GM18517 (cell line): ENCODE results near the gene PDXK.
A peak's percentile ranks its signal among the peaks of the same experiment; 100 is the strongest.

Experiments used
- ATAC-seq: cut with Tn5 transposase; IDR thresholded peaks from one replicate; pipeline ENCODE4 v1.9.1; 2021; ENCODE audit warnings: mild to moderate bottlenecking, moderate library complexity; ENCODE audit not compliant: unreplicated experiment

Gene PDXK

GRCh38 chr21:43762303-43763128, 43.6 kb downstream of the PDXK start:
- ATAC-seq = no peak

- no peak for ATAC-seq
Observed at GRCh38 chr21:43763901-43764523, 45.1 kb downstream of the PDXK start.

DNA sequence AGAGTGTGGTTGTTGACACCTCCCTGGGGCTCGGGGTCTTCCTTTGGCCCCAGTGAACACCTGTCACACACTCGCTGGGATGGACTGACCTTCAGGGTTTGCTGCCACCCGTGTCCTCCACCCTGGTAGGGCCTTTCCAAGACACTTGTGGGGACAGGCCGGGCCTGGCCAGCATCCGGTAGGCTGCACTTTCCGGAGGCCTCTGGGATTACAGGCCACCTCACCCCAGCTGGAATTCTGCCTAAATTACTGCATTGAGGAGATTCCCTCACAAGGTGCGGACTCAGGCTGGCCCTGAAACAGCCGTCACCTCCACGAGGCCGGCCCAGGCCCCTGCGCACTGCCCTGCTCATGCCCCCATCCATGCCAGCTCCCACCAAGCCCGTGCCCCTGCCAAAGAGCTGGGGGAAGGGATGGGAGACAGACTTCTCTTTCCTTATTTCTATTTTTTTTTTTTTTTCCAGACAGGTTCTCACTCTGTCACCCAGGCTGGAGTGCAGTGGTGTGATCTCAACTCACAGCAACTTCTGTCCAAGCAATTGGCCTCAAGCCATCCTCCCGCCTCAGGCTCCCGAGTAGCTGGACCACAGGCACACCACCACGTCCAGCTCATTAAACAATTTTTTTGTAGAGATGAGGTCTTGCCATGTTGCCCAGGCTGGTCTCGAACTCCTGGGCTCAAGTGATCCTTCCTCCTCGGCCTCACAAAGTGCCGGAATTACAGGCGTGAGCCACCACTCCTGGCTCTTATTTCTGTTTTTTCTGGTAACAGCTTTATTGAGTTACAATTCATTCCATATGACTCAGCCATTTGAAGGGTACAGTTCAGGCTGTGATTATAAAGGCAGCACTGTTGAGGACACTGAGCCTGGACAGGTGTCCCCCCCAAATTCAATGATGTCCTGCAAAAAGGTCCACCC, 45.9 kb downstream of the PDXK start:
- no peak for ATAC-seq

GRCh38 chr21:43766734-43767497, 48.0 kb downstream of the PDXK start:
- ATAC-seq = no peak

DNA sequence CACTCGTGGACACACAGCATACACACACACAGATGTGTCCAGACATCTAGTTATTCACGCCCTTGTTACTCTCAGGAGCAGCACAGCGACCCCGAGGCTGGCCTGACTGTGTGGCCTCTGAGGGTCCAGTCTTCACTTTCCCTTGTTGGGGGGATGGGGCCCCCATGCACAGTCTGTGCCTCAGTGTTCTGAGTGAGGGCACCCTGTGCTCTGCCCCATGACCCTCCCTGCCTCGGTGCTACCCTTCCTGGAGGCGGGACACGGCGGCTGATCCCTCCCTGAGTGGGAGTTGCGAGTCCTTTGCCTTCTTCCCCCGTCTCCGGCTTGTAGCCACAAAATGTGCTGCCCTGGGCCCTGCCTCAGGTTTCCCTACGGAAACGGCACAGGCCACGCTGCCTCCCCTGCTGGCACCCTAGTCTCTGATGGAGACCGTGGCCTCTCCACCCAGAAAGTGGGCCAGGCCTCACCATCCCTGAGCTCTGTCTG, 48.6 kb downstream of the PDXK start:
- ATAC-seq = no peak

- no peak for ATAC-seq
Observed at GRCh38 chr21:43767984-43768867, 49.3 kb downstream of the PDXK start.

GRCh38 chr21:43768868-43769167, 49.9 kb downstream of the PDXK start:
- ATAC-seq = no peak

DNA sequence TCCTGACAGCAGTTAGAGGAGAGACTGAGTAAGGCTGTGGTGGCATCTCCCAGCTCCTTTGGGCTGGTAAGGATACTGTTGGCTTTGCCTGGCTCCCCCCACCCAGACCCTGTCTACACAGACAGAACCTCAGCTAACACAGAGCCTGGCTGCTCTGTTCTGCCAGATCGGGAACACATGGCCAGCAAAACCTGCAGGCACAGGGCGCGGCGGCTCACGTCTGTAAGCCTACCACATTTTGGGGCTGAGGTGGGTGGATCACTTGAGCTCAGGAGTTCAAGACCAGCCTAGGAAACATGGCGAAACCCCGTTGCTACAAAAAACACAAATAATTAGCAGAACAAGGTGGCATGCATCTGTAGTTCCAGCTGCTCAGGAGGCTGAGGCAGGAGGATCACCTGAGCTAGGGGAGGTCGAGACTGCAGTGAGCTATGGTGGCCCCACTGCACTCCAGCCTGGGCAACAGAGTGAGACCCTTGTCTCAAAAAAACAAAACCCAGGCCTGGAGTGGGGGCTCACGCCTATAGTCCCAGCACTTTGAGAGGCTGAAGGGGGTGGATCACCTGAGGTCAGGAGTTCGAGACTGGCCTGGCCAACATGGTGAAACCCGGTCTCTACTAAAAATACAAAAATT, 50.5 kb downstream of the PDXK start:
- no peak for ATAC-seq

GRCh38 chr21:43770066-43770655, 51.2 kb downstream of the PDXK start:
- ATAC-seq = no peak

DNA sequence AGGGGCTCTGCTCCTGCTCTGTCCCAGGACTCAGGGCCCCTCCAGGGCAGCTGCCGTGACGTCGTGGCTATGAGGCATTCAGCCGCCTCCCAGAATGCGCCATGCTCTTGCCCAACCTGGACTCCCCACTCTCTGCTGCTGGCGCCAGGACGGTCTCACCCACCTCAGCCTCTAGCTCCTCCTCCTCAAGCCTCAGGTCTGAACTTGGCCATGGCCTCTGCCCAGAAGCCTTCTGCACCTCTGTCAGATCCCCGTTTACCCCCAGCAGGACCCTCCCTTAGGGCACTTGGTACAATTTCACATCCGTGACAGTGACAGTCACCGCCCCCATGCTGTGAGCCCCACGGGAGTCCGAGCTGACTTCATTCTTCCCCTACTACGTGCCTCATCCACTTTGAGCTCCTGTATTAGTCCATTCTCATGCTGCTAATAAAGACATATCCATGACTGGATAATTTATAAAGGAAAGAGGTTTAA, 52.3 kb downstream of the PDXK start:
- ATAC-seq = no peak

DNA sequence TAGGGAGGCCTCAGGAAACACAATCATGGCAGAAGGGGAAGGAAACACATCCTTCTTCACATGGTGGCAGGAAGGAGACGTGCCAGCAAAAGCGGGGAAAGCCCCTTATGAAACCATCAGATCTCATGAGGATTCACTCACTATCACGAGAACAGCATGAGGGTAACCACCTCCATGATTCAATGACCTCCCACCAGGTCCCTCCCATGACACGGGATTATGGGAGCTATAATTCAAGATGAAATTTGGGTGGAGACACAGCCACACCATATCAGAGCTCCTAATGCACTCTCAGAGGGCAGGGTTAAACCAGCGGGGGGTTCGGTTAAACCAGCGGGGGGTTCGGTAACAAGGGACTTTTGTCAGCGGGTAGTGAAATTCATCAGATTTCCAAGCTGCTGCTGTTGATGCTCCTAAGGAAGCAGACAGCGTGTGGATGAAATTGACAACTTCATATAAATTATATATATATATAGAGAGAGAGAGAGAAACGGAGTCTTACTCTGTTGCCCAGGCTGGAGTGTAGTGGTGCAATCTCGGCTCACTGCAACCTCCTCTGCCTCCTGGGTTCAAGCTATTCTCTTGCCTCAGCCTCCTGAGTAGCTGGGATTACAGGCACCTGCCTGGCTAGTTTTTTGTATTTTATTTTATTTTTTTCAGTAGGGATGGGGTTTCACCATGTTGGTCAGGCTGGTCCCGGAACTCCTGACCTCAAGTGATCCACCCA, 52.9 kb downstream of the PDXK start:
- ATAC-seq = no peak

GRCh38 chr21:43772425-43772821, 53.5 kb downstream of the PDXK start:
- no peak for ATAC-seq

DNA sequence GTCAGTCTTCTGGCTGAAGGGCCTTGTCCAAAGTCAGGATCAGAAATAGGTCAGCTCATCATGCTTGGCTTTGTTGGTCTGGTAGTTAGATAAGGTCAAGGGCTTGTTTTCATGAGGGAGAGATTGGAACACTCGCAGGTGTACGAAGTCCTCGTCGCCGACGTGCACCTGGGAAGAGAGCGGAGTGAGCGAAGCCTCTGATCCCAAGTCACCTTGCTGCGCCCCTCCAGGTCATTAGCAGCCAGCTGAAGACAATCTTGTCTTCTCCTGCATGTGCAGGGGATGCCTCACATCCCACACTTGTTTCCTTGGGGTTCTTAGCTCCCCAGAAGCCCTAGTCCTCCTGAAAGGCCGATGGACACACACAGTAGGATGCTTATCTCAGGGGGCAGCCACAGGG, 55.2 kb downstream of the PDXK start:
- ATAC-seq = no peak

GRCh38 chr21:43775190-43775589, 56.3 kb downstream of the PDXK start:
- ATAC-seq = no peak

GRCh38 chr21:43775795-43776430, 57.0 kb downstream of the PDXK start, which contains the start of gene CSTB:
Gene CSTB, minus strand, starts transcription at chr21:43776308. Its CDS starts 39 bp downstream, at chr21:43776269.
- peak; percentile 61 for ATAC-seq

GRCh38 chr21:43777953-43778352, 59.0 kb downstream of the PDXK start:
- no peak for ATAC-seq
